ENCODE data around the gene CFHR4. TPM values are rescaled to one million over a fixed set of nuclear protein-coding genes. Genes with fewer than 3 reads are reported as not detected.

The CFHR4 gene
- total RNA-seq, 4 donors from 2014 or later: not detected

DNA sequence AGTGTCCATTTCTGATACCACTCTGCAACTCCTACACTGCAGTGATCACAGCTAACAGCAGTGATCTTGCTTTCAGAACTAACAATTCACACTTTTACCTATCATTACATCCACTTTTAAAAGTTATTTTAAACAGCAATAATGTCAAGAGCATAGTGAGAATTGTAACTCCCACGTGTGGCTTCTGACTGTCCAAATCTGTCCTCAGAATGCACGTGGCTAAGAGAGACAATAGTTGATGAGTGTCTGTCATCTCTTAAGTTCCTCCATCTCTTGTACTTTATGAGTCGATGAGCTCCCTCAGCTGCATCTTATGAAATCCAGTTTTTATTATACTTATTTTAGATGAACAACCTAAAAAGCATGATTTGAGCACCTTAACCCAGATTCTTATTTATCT, 73.0 kb downstream of the CFHR4 start:
- Histone ChIP-seq H3K27ac (no peak overlapping the region), H3K9me3 (no peaks in the 10 kb centered on the region), H3K36me3 (no peaks in the 10 kb centered on the region), H3K4me1 (no peaks in the 10 kb centered on the region), H3K27me3 (no peaks in the 10 kb centered on the region), H3K4me3 (no peak overlapping the region)
- TF ChIP-seq, protein P1, sequence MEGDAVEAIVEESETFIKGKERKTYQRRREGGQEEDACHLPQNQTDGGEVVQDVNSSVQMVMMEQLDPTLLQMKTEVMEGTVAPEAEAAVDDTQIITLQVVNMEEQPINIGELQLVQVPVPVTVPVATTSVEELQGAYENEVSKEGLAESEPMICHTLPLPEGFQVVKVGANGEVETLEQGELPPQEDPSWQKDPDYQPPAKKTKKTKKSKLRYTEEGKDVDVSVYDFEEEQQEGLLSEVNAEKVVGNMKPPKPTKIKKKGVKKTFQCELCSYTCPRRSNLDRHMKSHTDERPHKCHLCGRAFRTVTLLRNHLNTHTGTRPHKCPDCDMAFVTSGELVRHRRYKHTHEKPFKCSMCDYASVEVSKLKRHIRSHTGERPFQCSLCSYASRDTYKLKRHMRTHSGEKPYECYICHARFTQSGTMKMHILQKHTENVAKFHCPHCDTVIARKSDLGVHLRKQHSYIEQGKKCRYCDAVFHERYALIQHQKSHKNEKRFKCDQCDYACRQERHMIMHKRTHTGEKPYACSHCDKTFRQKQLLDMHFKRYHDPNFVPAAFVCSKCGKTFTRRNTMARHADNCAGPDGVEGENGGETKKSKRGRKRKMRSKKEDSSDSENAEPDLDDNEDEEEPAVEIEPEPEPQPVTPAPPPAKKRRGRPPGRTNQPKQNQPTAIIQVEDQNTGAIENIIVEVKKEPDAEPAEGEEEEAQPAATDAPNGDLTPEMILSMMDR (IDR thresholded peaks at IDR 0.05): no peak
- no peak for TF ChIP-seq POLR2A (IDR thresholded peaks at IDR 0.05)
- WGBS, 2 donors (ENCODE audit: low coverage in 1 of 2): 56 to 76% methylated on average over 3 of the region's 3 CpGs
- ATAC-seq: no peak

Other genes starting within 250 kb of the CFHR4 start
- 100 to 1,000 TPM in 1 of 4 donors, 10 to 100 TPM in 3; 35.7 to 111 (median 60.9) TPM for gene CFH, start 236.0 kb upstream of the CFHR4 start, total RNA-seq
- gene CFHR3, start 113.2 kb upstream of the CFHR4 start, total RNA-seq: under 1 TPM in 1 of 4 donors, not detected in 3; 0.25 TPM
- gene CFHR1, start 68.3 kb upstream of the CFHR4 start, total RNA-seq: 1 to 10 TPM in 1 of 4 donors, not detected in 3; 1.3 TPM
- gene CFHR2, start 55.7 kb downstream of the CFHR4 start, total RNA-seq: not detected
- gene CFHR5, start 89.5 kb downstream of the CFHR4 start, total RNA-seq: not detected
- gene F13B, start 179.2 kb downstream of the CFHR4 start, total RNA-seq: not detected

All from gastroesophageal sphincter (tissue), 4 donors.